Skin epidermis (tissue), 12 donors: ENCODE data around the gene SWT1.
A peak's percentile ranks its signal among the peaks of the same experiment; 100 is the strongest.

Experiments
- H3K27ac ChIP-seq, 21 experiments: fragments of 200-600 bp; sonication (generic) in 11 of 21; one replicate each; pipeline ENCODE4 v1.5.0; 2020; ENCODE audit warnings: mild to moderate bottlenecking in 3 of 21, inconsistent platforms in 2 of 21, moderate library complexity in 2 of 21
- H3K4me3 ChIP-seq, 7 experiments: fragments of 200-600 bp; sonication (generic) in 2 of 7; one replicate each; pipeline ENCODE4 v1.5.0; 2020; ENCODE audit warnings: inconsistent platforms in 2 of 7, mild to moderate bottlenecking in 2 of 7, moderate library complexity in 1 of 7

The SWT1 gene

DNA sequence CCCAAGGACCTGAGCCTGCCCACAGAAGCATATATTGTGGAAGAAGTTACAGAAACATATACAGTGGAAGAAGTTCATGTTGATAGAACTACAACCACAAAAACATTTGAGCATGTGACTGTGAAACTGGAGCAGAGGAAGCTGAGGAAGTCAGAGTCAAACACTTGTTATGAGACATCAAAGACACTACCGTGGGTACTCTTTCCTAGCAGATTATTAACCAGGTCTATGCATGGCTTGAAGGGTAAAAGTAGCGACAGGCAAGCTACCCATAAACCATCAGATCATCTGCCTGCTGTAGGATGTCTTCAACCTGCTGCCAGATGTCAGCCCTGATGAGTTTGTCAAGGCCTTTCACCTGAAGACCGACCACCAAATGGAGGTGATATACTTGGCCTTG lies 124.3 kb downstream of the SWT1 start:
- H3K27ac ChIP-seq, result peak overlapping the region in 6 of 21 experiments; percentile 14 to 78 (median 40)

DNA sequence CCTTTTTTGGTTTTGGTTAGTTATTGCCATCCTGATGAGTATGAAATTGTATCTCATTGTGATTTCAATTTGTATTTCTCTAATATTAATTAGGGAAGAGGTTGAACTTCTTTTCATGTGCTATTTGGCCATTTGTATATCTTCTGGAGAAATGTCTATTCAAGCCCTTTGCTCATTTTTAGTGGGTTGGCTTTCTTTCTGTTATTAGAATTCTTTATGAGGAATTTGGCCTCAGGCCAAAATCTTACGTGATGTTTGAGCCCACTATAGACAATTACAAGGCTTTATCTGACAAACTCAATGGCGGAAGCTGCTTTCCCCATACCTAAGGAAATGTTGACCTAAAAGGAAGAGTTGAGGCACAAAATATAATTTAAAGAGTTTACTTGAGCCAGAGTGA lies 127.1 kb downstream of the SWT1 start:
- no peak overlapping the region for H3K4me3 ChIP-seq
- no peak overlapping the region for H3K27ac ChIP-seq

More for the DNA sequence above, 124.3 kb downstream of the SWT1 start:
- H3K4me3 ChIP-seq, result no peak overlapping the region

DNA sequence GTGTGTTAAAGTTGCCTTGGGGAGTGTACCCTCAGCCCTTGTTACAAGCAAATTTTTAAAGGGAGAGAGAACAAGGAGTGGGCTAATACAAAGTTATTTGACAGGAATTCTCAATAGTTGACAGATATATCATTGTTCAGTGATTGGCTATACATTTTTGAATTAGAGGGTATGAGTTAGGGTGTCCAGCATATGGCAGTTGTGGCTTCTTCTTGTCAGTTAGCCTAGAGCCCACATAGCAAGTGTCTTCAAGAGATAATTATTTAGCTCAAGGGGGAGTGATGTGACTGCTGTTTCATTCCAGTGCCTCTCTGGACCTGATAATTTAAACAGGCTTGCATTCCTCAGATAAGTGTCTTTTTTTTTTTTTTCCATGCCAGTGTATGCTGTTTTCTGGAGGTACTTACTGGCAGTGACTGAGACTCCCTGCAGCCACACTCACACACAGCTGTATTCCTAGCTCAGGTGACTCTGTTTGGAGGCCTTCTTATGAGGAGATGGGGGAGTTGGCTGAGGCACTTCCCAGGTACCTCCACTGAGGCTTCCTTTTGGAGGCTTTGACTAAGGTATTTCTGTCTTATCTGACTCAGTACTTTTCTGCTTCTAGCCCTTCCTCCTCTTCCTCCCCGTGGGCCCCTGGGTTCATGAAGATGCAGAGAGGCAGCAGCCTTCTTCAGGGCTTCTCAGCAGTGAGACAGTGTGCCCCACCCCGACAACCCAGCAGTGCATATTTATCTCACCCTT lies 127.7 kb downstream of the SWT1 start:
- H3K27ac ChIP-seq, result no peak overlapping the region
- H3K4me3 ChIP-seq, result no peak overlapping the region

DNA sequence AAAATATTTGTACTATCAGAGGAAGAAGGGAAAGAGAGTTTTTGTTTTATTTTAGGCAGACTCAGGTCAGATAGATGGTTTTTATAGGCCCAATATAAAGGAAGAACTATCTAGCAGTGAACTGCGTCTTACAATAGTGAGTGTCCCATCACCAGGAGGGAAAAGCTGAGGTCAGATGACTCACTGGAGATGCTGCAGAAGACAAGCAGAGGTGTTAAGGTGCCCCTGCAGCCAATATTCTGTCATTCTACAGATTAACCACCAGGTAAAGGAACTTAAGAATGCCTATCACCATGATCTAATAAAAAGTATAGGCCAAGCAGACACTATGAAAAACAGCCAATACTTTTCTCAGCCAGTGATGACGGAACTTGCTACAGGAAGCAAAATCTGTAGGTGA lies 130.5 kb downstream of the SWT1 start:
- peak overlapping the region in 1 of 21 experiments; percentile 3 for H3K27ac ChIP-seq
- no peak overlapping the region for H3K4me3 ChIP-seq

DNA sequence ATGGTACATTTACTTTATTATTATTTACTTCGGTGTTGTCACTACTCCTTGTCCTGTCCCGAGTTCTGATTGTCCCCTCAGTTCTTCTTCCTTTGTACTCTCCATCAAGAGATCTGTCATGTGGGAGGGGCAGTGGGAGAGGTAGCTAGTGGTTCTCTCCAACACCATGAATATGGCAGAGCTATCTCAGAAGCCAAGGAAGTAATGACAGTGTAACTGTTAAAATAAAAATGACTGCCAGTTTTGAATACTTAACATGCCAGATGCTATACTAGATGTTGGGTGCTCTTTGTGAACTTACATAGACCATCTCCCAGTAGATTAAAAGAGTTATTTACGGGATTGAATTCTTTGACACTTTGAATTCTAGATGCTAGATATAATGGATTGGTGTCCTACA lies 131.5 kb downstream of the SWT1 start:
- H3K27ac ChIP-seq, result peak overlapping the region in 1 of 21 experiments; percentile 3
- H3K4me3 ChIP-seq, result no peak overlapping the region

DNA sequence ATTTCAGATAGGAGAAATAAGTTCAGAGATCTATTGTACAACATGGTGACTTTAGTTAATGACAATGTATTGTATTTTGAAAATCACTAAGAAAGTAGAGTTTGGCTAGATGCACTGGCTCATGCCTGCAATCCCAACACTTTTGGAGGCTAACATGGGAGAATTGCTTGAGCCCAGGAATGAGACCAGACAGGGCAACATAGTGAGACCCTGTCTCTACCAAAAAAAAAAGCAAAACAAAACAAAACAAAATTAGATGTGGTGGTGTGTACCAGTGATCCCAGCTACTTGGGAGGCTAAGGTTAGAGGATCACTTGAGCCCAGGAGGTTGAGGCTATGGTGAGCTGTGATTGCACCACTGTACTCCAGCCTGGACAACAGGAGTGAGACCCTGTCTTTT lies 132.9 kb downstream of the SWT1 start:
- H3K27ac ChIP-seq, result no peak overlapping the region
- no peak overlapping the region for H3K4me3 ChIP-seq

DNA sequence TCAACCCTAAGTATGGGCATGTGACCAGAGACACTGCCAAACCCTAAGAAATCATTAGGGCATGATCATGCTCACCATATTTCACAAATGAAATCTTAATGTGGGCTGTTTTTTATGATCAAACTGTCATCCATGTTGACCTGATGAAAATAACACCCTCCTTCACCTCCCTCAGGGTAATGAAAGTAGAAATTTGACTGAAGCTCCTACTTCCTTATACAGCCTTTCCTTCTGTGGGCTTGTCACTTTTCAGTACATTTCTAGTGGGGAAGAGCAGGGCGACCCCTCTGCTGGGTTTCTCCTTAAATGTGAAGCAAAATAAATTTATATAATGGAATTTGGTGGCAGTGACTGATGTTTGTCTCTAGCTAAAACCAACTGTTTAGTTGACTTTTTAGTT lies 134.2 kb downstream of the SWT1 start:
- Histone ChIP-seq H3K27ac (no peak overlapping the region), H3K4me3 (no peak overlapping the region)

DNA sequence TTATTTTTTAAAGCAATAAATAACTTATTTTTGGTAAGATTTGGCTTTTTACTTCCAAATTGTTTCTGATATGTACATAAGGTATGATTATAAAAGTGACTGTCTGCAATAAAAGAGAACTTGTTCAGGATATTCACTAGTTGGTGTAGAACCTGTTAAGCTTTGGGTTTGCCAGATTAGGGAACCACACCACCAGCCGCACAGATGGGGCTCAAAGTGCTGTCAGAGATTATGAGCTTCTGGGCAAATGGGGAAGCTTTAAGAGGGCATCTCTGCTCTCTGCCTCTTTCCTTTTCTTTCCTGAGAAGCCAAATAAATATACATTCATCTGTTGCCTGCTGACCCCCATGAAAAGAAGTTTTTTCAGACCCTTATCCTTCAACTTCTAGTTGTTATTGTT lies 134.7 kb downstream of the SWT1 start:
- H3K27ac ChIP-seq, result no peak overlapping the region
- no peak overlapping the region for H3K4me3 ChIP-seq

DNA sequence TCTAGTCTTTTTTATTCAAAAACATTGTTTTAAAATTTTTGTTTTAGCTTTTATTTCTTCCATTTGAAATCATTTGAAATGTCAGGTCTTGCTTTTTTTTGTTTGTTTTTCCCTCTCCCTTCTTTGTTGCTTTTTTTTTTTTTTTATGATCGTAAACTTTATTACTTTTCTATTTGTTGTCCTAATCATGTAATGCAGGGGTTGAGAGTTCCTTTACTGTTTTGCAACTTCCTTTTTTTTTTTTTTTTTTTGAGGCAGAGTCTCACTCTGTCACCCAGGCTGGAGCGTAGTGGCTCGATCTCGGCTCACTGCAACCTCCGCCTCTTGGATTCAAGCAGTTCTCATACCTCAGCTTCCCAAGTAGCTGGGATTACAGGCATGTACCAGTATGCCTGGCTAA lies 135.3 kb downstream of the SWT1 start:
- Histone ChIP-seq H3K4me3 (no peak overlapping the region), H3K27ac (peak overlapping the region in 1 of 21 experiments; percentile 14)

DNA sequence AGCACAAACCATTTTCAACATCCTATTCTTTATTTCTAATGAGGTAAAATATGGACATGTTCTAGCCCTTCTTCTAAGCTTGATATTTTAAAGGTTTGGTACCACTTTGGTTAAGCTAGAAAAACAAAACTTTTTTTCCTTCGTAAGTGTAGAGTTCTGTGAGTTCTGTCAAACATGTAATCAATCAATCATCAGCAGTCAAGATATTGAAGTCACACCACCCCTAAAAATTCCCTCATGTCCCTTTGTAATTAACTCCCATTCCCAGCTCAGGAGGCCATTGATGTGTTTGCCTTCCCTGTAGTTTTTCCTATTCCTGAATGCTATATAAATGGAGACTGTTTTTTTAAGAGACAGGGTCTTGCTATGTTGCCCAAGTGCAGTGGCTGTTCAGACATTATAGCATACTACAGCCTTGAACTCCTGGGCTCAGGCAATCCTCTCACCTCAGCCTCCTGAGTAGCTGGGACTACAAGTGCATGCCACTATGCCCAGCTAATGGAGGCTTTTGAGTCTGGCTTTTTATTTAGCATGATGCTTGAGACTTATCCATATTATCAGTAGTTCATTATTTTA lies 137.1 kb downstream of the SWT1 start:
- no peak overlapping the region for H3K27ac ChIP-seq

DNA sequence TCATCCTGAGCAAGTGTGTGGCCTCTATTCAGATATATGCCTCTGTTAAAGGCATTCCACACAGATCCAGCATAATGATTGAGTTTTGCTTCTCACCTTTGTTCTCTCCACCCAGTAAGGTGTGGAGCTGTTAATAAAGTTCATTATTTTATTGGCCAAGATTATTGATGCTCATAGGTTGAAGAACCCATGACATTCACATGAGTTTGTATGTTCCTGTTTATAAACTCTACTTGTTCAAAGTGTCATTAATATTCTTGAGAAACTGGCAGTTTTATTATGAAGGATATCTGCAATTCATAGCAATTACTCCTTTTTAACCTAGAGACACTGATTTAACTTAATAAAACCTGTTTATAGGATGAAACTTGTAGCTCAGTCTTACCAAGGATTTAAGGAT lies 138.1 kb downstream of the SWT1 start:
- Histone ChIP-seq H3K4me3 (no peak overlapping the region), H3K27ac (no peak overlapping the region)

More for the DNA sequence above, 137.1 kb downstream of the SWT1 start:
- no peak overlapping the region for H3K4me3 ChIP-seq

DNA sequence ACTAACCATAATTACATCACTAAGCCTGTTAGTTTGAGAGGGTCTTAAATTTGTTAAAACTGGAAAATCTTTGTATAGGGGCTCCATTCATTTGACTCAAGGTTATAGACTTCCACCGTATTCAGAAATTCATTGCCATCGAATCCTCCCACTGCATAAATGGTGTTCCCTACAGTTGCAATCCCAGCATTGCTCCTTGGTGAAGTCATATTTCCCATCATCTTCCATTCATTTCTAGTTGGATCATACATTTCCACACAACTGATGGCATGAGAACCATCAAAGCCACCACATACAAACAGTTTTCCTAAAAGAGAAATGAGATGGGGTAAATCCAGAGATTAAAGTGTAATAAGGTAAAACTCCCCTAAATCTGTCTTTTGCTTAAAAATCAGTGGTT lies 141.0 kb downstream of the SWT1 start:
- Histone ChIP-seq H3K4me3 (no peak overlapping the region), H3K27ac (no peak overlapping the region)

DNA sequence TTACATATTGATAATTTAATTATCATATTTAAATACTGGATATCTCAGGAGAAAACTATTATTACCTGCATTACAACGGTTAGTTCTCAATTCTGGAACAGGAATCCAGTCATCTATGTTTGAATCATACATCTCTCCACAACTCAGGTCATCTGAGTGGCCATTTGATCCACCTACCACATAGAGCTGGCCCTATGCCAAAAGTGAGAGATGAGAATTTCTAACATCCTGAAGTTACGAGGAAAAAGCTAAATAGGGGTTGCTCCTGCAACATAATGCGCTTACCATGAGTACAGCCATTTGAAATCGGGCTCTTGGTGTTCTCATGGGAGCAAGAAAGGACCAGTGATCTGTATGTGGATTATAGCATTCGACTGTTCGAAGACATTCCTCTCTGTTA lies 143.2 kb downstream of the SWT1 start:
- Histone ChIP-seq H3K27ac (no peak overlapping the region), H3K4me3 (no peak overlapping the region)

DNA sequence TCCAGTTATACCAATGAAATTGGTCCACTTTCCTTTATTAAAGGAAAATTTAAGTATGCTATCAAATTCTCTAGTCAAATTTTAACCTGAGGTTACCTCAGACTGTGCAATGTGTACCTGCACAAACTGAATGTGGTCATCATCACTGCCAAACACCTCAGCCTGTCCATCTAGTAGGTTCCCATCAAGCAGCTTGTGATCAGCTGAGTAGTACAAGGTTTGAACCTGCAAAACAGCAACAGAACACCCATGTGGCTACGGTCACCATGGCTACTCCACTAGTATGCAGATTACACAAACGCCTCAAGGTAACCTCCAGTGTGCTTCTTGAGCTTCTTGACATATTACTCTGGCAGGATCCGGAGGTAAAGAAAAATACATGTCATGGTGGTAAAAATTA lies 148.5 kb downstream of the SWT1 start:
- no peak overlapping the region for H3K27ac ChIP-seq
- no peak overlapping the region for H3K4me3 ChIP-seq

DNA sequence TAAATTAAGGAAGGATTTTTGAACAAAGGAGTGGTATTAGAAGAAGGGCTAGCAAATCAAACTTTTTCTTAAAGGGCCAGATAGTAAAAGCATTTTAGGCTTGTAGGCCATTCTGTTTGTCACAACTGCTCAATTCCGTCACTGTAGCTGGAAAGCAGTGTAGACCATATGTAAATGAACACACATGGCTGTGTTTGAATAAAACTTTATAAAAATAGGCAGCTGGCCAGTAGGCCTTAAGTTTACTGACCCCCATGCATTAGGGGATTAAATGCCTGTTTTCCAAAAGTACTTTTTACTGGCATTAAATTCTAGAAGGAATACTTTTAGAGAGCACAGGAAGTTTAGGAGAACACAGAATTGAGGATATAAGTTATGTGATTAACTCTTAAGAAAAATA lies 151.2 kb downstream of the SWT1 start:
- H3K4me3 ChIP-seq, result no peak overlapping the region
- H3K27ac ChIP-seq, result no peak overlapping the region

DNA sequence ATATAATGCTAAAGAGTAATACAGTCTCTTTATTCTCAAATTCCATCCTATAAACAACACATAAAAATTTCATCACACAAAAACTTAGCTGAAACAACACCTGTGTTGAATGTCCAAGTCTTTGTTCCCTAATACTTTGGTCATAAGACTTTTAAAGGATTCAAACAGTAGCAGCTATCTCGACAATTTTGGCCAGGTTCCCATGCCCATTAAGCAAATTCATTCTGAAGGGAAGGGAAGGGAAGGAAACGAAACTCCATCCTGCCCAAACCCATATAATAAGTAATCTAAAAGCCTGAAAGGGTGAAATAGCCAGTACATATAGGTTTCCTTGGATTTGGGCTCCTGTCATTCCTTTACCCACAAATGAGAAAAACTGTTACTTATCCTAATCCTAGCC lies 152.6 kb downstream of the SWT1 start:
- Histone ChIP-seq H3K4me3 (no peak overlapping the region), H3K27ac (no peak overlapping the region)

DNA sequence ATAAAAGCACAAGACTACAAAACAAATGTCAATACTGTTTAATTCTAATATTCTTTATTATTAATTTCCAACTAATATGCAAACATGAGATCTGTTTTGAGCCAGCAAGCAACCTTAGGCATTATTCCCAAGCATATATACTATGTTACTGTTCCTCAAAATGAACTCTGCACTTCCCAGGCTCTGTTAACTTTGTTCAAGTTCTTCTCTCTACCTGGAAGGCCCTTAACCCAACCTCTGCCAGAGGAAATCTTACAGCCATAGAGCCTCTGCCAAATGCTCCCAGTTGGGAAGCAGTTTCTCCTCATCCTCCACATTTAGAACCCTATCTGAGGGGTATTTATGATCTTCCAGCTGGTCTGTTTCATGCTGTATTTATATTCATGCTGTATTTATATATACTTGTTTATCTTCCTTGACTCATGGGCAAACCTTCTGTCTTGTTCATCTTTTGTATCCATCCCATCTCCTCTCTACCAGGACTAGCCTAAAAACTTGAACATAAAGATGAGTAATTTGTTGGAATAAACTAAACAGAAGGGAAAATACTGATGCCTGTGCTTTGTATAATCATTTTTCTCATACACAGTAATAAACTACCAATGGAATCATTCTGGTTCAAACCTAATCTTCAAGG lies 154.7 kb downstream of the SWT1 start:
- Histone ChIP-seq H3K4me3 (peak overlapping the region in 1 of 7 experiments; percentile 5), H3K27ac (no peak overlapping the region)

DNA sequence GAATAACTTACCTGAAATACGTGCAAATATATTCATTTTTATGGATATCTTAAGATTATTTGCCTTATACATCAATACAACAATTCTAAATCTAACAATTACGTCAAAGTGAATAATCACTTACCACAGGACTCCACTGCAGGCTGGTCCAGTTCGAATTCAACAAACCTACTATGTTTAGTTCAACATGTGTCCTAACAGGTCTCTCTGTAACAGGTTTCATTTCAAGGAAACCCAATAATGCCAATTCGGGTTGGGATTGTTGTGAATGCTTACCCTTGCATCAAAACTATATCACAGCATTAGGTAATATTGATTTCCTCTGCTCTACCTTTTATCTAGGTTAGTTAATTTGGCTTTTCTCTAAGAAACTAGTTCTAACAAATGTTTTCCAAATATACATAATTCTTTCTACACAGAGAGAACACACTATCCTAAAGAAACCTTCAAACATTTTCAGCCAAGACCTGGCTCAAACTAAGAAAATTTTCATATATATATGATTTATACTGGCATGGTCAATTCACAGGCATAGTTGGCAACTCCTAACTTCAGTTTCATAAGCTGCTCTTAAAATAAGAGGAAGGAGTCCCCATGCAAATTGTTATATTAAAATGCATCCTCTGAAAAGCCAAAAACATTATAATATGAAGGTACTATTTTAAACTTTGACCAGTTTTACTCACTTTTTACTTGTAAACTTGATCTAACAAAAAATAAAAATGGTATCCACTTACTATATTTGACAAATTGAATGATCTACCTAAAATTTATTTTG lies 155.6 kb downstream of the SWT1 start:
- Histone ChIP-seq H3K27ac (peak overlapping the region in 1 of 21 experiments; percentile 3), H3K4me3 (peak overlapping the region in 3 of 7 experiments; percentile 80 to 95 (median 91))

DNA sequence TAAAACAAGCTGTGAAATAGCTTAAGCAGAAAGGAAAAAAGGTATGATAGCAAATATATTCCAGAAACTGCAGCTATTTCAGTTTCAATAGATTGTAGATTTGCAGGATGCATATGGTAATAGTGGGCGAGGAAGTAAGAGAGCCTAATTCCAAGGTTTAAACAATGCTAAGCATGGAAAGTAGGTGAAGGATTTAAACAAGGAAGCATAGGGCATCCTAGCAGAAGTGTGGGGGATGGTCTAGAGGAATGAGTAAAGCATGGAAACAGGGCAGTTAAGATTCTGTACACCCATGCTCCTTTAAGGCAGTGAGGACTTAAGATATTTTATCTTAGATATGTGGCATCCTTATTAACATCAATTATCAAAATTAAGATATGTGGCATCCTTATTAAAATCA lies 157.4 kb downstream of the SWT1 start:
- H3K27ac ChIP-seq, result peak overlapping the region in 8 of 21 experiments; percentile 1 to 99 (median 16)
- peak overlapping the region in 6 of 7 experiments; percentile 3 to 95 (median 86) for H3K4me3 ChIP-seq

DNA sequence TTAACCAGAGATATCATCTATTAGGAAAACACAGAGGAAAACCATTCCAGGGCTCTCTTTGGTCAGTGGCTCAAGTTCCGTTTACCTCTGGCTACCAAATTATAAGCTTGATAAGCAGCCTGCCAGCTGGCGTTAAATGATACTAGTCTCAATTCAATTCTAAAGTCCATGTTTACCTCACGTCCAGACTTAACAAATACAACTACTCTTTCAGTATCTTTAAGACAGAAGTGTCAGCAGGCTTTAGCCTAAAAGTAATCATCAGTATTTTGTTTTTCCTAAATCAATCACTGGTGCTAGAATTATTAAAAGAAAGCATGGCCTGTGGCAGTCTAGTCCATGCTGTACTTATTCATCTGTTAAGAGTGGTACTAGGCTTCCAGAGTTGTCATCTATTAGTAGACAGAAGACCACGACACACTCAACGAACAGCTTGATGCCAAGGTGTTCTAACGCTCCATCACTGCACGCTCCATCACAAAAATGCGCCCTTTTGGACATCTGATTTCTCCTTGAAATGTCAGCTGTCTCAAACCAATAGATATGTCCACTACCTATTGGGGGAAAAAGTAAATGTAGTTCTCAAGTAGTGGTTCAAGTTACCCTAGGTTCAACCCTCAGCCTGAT lies 158.6 kb downstream of the SWT1 start:
- Histone ChIP-seq H3K4me3 (peak overlapping the region; percentile 77 to 95 (median 84)), H3K27ac (peak overlapping the region in 20 of 21 experiments; percentile 91 to 100 (median 98))
